HG03457 (cell line): Measurements from ENCODE around the gene HAUS6.
A peak's percentile ranks its signal among the peaks of the same experiment; 100 is the strongest.
"Not testable (repeated sequence)": the region's sequence is repeated elsewhere in the genome, so short reads cannot be mapped to it uniquely, and the experiment has no call there.

Experiments used
- ATAC-seq: cut with Tn5 transposase; IDR thresholded peaks from one replicate; pipeline ENCODE4 v1.9.1; 2021; ENCODE audit warnings: moderate number of reproducible peaks; ENCODE audit not compliant: unreplicated experiment

Gene HAUS6

GRCh38 chr9:19048966-19049916 is 53.5 kb downstream of the HAUS6 start, which contains the start of gene RRAGA:
Gene RRAGA (plus strand): TSS chr9:19049427. CDS start chr9:19049660, 233 bp downstream.
- ATAC-seq, result peak; percentile 91

GRCh38 chr9:19036611-19037010 is 66.1 kb downstream of the HAUS6 start:
- no peak for ATAC-seq

- ATAC-seq, result no peak
Observed at GRCh38 chr9:19033015-19033414, 69.7 kb downstream of the HAUS6 start, which contains the start of gene SAXO1. Gene SAXO1 (minus strand): TSS chr9:19033209. CDS start chr9:19032908, 301 bp downstream.

GRCh38 chr9:19032406-19032805 is 70.3 kb downstream of the HAUS6 start:
- no peak for ATAC-seq

- ATAC-seq, result no peak
Observed at GRCh38 chr9:19030899-19031298, 71.8 kb downstream of the HAUS6 start.

- peak; percentile 56 for ATAC-seq
Observed at GRCh38 chr9:19028835-19029451, 73.8 kb downstream of the HAUS6 start.

GRCh38 chr9:19027825-19028224 is 74.9 kb downstream of the HAUS6 start:
- ATAC-seq, result no peak

- no peak for ATAC-seq
Observed at GRCh38 chr9:19026375-19026774, 76.3 kb downstream of the HAUS6 start.

GRCh38 chr9:19023078-19023477 is 79.6 kb downstream of the HAUS6 start:
- ATAC-seq, result no peak

GRCh38 chr9:19022206-19022605 is 80.5 kb downstream of the HAUS6 start:
- ATAC-seq, result no peak

GRCh38 chr9:19021649-19022048 is 81.1 kb downstream of the HAUS6 start:
- ATAC-seq, result not testable (repeated sequence)

- ATAC-seq, result no peak
Observed at GRCh38 chr9:19020886-19021455, 81.7 kb downstream of the HAUS6 start.

- no peak for ATAC-seq
Observed at GRCh38 chr9:19018201-19018600, 84.5 kb downstream of the HAUS6 start.

GRCh38 chr9:19009391-19009965 is 93.2 kb downstream of the HAUS6 start:
- no peak for ATAC-seq
